Measurements from ENCODE around the gene TDRD10.
"Not testable (repeated sequence)": the region's sequence is repeated elsewhere in the genome, so short reads cannot be mapped to it uniquely, and the experiment has no call there.

Gene TDRD10

DNA sequence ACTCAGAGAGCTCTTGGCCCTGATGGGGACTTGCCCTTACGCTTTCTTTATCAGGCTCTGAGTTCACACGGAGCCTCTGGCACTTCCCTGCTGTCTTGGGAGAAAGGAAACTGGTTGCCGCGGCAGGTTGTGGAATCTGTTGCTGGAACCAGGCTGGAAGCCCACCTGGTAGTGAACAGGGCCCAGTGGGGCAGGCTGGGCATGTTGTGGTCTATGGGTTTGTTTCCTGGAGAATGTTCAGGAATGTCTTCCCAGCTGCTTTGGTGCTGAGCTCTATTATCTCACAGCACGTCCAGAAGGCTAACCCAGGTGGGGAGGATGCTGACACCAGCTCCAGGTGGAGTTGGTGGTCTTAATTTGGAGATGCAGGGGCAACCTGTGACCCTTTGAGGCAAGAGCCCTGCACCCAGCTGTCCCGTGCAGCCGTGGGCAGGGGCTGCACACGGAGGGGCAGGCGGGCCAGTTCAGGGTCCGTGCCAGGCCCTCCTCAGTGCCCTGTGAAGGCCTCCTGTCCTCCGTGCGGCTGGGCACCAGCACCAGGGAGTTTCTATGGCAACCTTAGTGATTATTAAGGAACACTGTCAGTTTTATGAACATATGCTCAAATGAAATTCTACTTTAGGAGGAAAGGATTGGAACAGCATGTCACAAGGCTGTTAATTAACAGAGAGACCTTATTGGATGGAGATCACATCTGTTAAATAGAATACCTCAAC lies 33.3 kb upstream of the TDRD10 start:
- no peak for FAIRE-seq
- no peak for DNase-seq (ENCODE audit: insufficient read length, low spot score)
- no peak for TF ChIP-seq POLR2A (IDR thresholded peaks at IDR 0.05; ENCODE audit: low read depth, low read length)

DNA sequence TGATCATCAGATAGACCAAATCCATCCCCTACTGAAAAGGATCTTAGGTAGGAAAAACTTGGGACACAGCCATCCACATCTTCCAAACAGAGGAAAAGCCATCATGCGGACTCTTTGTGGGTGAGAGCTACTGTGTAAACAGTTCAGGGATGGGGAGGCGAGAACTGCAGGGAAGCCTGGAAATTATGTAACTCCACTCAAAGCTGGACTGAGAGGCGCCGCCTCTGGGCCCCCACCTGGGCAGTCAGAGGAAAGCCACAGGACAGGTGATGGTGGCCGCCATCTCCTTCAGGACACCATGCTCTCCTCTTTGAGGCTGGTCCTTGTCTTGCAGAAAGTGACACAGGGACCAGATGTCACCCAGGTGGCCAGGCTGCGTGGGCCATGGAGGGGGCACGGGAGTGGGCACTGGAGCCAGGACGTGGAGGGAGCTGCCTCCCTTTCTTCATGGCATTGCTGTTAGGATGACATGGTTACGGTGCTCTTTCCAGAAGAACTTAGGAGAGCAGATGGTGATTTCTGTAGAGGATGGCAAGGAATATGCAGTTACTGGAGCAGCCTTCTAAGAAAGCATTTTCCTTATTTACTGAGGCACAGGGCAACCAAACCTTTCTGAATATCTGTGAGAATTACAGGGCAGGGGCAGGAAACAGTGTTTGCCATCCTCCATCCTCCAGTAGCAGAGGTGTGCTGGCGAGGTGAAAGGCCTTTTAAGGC lies 32.0 kb upstream of the TDRD10 start:
- FAIRE-seq (no peak), DNase-seq (ENCODE audit: insufficient read length, low spot score) (no peak)
- no peak for TF ChIP-seq POLR2A (IDR thresholded peaks at IDR 0.05; ENCODE audit: low read depth, low read length)

DNA sequence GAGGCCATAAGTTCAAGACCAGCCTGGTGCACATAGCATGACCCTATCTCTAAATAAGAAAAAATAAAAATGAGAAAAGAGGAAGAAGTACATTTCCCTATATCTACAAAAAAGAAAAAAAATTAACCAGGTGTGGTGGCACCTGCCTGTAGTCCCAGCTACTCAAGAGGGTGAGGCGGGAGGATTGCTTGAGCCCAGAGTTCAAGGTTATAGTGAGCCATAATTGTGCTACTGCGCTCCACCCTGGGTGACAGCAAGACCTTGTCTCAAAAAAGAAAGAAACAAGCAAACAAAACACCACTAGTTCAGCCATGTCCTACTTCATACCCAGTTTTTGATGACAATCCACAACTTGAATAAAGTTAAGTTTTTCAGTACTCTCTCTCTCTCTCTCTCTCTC lies 30.7 kb upstream of the TDRD10 start:
- DNase-seq (ENCODE audit: insufficient read length, low spot score), result no peak
- FAIRE-seq, result no peak
- no peak for TF ChIP-seq POLR2A (IDR thresholded peaks at IDR 0.05; ENCODE audit: low read depth, low read length)

DNA sequence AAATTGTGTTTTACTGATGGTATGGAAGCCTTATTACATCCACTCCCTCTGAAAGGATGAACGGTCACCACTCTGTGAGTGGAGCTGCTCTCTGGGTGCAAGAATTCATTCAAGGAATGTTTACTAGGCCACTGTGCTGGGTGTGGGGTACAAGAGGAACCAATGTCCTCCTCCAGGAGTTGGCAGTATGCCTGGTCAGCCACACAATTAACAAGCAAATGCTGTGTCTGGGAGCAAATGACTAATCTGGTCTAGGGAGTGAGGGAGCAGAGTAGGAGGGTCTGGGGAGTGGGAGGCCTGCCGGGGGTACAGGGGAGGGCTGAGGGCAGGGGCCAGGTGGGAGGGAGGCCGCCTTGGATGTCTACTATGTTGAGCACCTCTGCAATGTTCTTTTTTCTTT lies 27.2 kb upstream of the TDRD10 start:
- DNase-seq (ENCODE audit: insufficient read length, low spot score) (peak; percentile 61), FAIRE-seq (no peak)

DNA sequence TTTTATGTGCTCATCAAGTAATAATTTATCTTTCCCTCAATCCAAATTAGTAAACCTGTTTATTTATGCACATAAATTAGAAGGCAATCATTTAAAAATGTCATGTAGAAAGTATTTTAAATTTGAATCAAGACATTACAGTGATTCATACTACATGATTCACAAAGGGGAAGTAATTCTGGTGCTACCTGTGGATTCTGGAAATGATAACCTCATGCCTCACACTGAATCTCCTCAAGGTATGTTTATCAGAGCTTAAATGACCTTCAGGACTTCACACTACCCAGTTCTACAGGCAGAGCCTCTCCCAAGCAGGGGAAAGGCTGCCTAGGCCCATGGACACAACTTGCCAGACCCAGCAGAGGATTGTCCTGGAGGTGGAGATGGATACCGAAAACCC lies 25.2 kb upstream of the TDRD10 start:
- DNase-seq (ENCODE audit: insufficient read length, low spot score), result no peak
- no peak for TF ChIP-seq POLR2A (IDR thresholded peaks at IDR 0.05; ENCODE audit: low read depth, low read length)
- FAIRE-seq, result no peak

More for the DNA sequence above, 27.2 kb upstream of the TDRD10 start:
- TF ChIP-seq POLR2A (IDR thresholded peaks at IDR 0.05; ENCODE audit: low read depth, low read length), result no peak

DNA sequence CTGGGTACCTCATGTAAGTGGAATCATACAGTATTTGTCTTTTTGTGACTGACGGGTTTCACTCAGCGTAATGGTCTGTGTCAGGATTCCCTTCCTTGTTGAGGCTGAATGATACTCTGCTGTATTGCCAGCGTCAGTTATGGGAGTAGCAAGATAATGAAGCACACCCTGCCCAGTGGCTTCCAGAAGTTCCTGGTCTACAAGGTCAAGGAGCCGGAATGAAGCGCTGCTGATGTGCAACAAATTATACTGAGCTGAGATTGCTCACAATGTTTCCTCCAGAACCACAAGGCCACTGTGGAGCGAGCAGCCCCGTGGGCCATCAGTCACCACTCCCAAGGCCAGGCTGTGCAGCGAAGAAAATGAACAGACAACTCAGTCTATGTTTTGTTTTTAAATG lies 24.0 kb upstream of the TDRD10 start:
- FAIRE-seq (no peak), DNase-seq (ENCODE audit: insufficient read length, low spot score) (no peak)
- TF ChIP-seq POLR2A (IDR thresholded peaks at IDR 0.05; ENCODE audit: low read depth, low read length), result no peak

DNA sequence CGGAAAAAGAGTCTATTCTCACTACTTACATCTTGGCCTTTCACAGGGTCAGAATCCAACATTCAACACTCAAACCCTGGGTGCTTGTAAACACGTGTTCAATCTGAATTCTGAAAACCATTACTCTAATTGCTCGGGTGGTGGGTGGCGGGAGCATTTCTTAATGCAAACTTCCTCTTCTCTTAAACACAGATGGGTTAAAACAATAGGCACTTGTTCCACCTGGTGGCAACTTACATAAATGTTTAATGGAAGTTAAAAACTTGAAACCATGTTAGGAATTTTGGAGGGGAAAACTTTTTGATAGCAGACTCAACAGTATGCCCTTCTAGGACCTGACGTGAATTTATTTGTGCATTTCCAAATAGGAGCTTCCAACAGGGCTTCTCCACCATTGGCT lies 23.4 kb upstream of the TDRD10 start:
- TF ChIP-seq POLR2A (IDR thresholded peaks at IDR 0.05; ENCODE audit: low read depth, low read length), result no peak
- FAIRE-seq (no peak), DNase-seq (ENCODE audit: insufficient read length, low spot score) (no peak)

DNA sequence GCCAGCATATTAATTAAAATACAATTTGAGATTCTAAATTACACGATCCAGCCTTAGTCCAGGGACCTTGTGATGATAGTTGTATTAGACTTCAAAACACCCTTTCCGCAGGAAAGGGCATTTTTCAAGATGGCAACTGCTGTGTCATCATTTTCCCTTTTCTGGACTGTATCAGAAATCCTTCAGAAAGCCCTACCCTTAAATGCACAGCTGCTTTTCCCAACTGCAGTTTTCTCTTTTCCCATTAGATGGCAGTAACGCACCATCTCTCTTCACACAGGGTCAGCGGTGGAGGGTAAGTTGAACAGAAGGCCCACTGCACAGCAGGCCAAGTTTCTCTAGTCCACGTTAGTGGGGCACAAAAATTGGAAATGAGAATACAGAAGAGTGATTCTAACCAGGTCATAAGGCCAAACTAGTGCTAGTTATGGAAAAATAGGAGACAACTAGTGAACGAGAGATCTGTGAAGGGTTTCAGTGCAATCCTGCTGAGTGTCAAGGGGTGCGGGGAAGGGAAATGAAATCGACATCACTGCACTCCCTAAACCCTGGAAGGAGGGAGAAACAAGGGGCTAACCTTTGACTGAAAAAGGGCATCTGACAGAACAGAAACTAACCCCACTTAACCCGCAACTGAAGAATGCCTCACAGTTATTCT lies 22.1 kb upstream of the TDRD10 start:
- DNase-seq (ENCODE audit: insufficient read length, low spot score) (peak; percentile 63), FAIRE-seq (peak; percentile 69)
- TF ChIP-seq POLR2A (IDR thresholded peaks at IDR 0.05; ENCODE audit: low read depth, low read length), result no peak

DNA sequence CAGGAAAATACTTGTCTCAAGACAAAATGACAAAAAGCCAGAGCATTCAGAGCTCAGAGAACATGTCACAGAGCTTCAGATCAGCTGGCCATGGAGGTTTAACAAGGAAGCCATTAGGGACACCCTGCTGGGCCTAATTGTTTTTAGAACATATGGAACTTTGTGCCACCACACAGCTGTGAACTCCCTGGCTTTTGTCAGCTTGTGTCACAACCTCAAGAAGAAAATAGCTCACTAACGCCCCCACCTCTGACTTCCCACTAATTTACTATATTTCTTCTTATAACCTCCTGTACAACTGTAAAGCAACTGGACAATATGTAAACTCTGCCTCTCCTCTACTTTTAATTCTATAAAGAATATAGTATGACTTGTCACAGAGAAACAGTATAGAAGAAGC lies 21.0 kb upstream of the TDRD10 start:
- no peak for FAIRE-seq
- DNase-seq (ENCODE audit: insufficient read length, low spot score), result no peak
- no peak for TF ChIP-seq POLR2A (IDR thresholded peaks at IDR 0.05; ENCODE audit: low read depth, low read length)

DNA sequence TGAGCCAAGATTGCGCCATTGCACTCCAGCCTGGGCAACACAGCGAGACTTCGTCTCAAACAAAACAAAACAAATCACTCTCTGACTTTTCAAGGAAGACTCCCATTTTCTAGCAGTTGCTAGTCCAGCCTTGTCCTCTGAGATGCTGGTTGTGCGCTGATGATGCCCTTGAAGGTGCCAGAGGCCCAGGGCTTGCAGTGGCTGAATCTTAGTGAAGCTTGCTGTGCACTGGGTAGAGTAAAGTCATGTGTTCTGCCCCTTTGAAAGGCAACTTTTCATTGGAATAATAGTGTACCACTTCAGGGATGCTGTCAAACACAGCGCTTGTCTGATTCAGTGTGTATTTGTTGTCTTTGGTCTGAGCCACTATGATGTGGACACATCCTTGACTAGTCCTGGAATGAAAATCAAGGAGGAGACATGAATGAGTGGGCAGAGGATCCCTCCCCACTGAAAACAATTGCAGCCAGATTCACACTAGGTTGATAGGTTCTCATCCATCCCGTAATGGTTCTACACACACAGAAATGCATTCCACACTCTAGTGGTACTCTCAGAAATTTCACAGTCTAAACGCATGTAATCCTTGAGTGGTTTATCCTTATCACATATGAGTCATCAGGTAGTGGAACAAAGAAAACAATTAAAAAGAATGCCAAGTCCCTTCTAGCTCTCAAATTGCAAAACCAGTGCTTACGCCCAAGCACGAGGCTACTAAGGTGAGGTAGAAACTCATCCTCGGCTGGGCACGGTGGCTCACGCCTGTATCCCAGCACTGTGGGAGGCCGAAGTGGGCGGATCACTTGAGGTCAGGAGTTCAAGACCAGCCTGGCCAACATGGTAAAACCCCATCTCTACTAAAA lies 17.8 kb upstream of the TDRD10 start:
- FAIRE-seq (no peak), DNase-seq (ENCODE audit: insufficient read length, low spot score) (no peak)
- no peak for TF ChIP-seq POLR2A (IDR thresholded peaks at IDR 0.05; ENCODE audit: low read depth, low read length)

DNA sequence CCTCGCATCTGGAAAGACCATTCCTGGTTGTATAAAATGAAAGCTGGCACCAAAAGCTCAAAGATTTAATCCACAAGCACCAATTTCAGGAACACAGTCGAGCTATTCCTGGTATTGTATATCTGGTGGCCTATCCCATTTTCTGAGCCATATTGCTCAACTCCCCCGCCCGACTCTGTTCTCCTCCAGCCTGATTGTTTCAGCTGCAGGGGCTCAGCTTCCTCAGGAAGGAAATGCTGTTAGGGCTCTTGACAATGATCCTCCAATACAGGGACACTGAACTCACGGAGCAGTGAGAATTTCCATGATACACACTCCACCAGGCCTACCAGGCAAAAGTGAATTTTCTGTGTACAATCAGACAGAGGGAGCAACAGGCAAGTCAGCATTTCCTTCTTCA lies 16.9 kb upstream of the TDRD10 start:
- FAIRE-seq (no peak), DNase-seq (ENCODE audit: insufficient read length, low spot score) (no peak)
- TF ChIP-seq POLR2A (IDR thresholded peaks at IDR 0.05; ENCODE audit: low read depth, low read length), result no peak

DNA sequence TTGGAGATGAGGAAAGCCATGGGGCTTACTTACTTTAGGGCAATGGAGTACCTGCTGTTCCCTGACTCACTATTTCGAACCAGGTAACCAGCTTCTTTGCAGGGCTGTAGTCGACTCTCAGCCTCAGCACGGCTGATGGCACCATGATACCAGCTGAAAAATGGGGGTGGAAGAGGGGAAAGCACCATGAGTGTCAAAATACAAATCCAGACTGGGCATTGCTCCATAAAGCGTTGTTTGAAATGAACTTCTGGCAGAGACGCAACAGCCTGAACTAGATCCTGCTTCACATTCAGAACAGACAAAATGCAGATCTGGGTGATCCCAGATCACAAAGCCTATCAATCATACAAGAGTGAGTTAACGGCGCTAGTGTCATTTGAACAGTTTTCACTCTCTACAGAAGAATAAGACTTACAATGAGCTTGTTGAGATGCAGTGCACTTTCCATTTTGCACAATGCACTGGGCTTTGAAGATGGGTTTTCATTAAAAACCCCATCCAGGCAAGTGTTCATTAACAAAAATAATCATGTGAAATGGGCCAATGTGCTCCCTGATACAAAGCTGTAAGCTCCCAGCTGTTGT lies 16.0 kb upstream of the TDRD10 start:
- TF ChIP-seq POLR2A (IDR thresholded peaks at IDR 0.05; ENCODE audit: low read depth, low read length), result no peak
- no peak for FAIRE-seq
- no peak for DNase-seq (ENCODE audit: insufficient read length, low spot score)

DNA sequence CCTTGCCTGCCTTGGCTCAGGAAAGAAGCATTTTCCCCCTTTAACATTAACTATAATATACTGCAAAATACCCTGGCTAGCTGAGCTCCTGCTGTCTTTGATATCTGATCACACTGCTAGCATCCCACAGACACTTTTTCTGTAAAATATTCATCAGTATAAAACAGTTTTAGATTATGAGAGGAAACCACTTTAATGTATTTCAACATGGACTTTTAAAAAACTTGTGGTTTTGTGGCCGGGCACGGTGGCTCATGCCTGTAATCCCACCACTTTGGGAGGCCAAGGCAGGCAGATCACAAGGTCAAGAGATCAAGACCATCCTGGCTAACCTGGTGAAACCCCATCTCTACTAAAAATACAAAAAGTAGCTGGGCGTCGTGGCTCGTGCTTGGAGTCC lies 15.3 kb upstream of the TDRD10 start:
- FAIRE-seq; DNase-seq (ENCODE audit: insufficient read length, low spot score): not testable (repeated sequence)

DNA sequence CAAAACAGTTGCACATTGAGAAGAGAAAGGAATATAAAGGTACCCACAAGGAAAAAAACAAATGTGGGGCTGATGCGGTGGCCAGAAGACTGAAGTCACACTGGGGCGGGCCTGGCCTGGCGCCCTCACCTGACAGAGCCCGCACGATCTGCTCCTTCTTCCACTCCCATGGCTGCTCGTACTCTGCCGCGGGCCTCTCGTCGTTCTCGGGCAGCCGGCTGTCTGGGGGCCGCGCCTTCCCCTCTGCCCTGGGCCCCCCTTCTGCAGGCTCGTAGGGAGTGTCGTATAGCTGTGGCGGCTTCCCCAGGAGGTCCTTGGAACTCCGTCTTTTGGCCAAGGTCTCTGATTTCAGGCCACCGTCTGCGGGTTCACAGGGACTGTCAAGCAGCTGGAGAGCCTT lies 13.1 kb upstream of the TDRD10 start:
- DNase-seq (ENCODE audit: insufficient read length, low spot score) (no peak), FAIRE-seq (no peak)
- TF ChIP-seq POLR2A (IDR thresholded peaks at IDR 0.05; ENCODE audit: low read depth, low read length), result no peak

All from H54 (cell line).